ENCODE results near the gene SPON1.

The SPON1 gene

GRCh38 chr11:14225666-14226065 lies 263.1 kb downstream of the SPON1 start:
- no peak for TF ChIP-seq CTCF (IDR thresholded peaks at IDR 0.05; ENCODE audit: borderline replicate concordance, insufficient read depth, low read depth, low read length)
- H3K4me3 ChIP-seq (ENCODE audit: low read depth, low read length): no peak overlapping the region

- no peak for TF ChIP-seq CTCF (IDR thresholded peaks at IDR 0.05; ENCODE audit: borderline replicate concordance, insufficient read depth, low read depth, low read length)
- no peak overlapping the region for H3K4me3 ChIP-seq (ENCODE audit: low read depth, low read length)
Measured at GRCh38 chr11:14228356-14228755, 265.8 kb downstream of the SPON1 start.

- no peak for TF ChIP-seq CTCF (IDR thresholded peaks at IDR 0.05; ENCODE audit: borderline replicate concordance, insufficient read depth, low read depth, low read length)
- H3K4me3 ChIP-seq (ENCODE audit: low read depth, low read length): no peak overlapping the region
Measured at GRCh38 chr11:14229472-14229871, 266.9 kb downstream of the SPON1 start.

GRCh38 chr11:14230407-14230806 lies 267.9 kb downstream of the SPON1 start:
- no peak for TF ChIP-seq CTCF (IDR thresholded peaks at IDR 0.05; ENCODE audit: borderline replicate concordance, insufficient read depth, low read depth, low read length)
- no peak overlapping the region for H3K4me3 ChIP-seq (ENCODE audit: low read depth, low read length)

- TF ChIP-seq CTCF (IDR thresholded peaks at IDR 0.05; ENCODE audit: borderline replicate concordance, insufficient read depth, low read depth, low read length): 0 out of 2 replicates have a peak, but pooled peaks have one; percentile 19
- no peak overlapping the region for H3K4me3 ChIP-seq (ENCODE audit: low read depth, low read length)
Measured at GRCh38 chr11:14232652-14233051, 270.1 kb downstream of the SPON1 start.

- H3K4me3 ChIP-seq (ENCODE audit: low read depth, low read length): no peak overlapping the region
- no peak for TF ChIP-seq CTCF (IDR thresholded peaks at IDR 0.05; ENCODE audit: borderline replicate concordance, insufficient read depth, low read depth, low read length)
Measured at GRCh38 chr11:14234446-14234845, 271.9 kb downstream of the SPON1 start.

- H3K4me3 ChIP-seq (ENCODE audit: low read depth, low read length): no peak overlapping the region
- no peak for TF ChIP-seq CTCF (IDR thresholded peaks at IDR 0.05; ENCODE audit: borderline replicate concordance, insufficient read depth, low read depth, low read length)
Measured at GRCh38 chr11:14235701-14236100, 273.2 kb downstream of the SPON1 start.

Data from GM12875 (cell line).